NOMO-1 treated with dmso at 0.1 percent for 144 hours (cell line): Measurements from ENCODE around the gene MOCS2.

Experiments
- DNase-seq: peaks from one replicate; lab custom pipeline; 2025; ENCODE audit not compliant: unreplicated experiment; lab: John Stamatoyannopoulos, UW

Gene MOCS2

GRCh38 chr5:53053364-53053763 is 56.2 kb downstream of the MOCS2 start:
- DNase-seq, result no peak

GRCh38 chr5:53052499-53052898 is 57.1 kb downstream of the MOCS2 start:
- no peak for DNase-seq

GRCh38 chr5:53048248-53048647 is 61.3 kb downstream of the MOCS2 start:
- DNase-seq, result no peak
